Activated naive CD8-positive, alpha-beta T cell treated with anti-CD3 and anti-CD28 coated beads, Interleukin-2, amount 50 U/mL, for 16 hours (primary cell): ENCODE results near the gene KIAA0408.
A peak's percentile ranks its signal among the peaks of the same experiment; 100 is the strongest.
"Not testable (repeated sequence)": the region's sequence is repeated elsewhere in the genome, so short reads cannot be mapped to it uniquely, and the experiment has no call there.

Experiments used
- DNase-seq: peaks from one replicate; pipeline ENCODE4 v3.0.0-alpha.2; 2020; ENCODE audit warnings: low read depth, low spot score

The KIAA0408 gene

GRCh38 chr6:127463056-127463455 is 3.9 kb upstream of the KIAA0408 start:
- DNase-seq, result no peak

- no peak for DNase-seq
Observed at GRCh38 chr6:127462376-127462775, 3.2 kb upstream of the KIAA0408 start.

DNA sequence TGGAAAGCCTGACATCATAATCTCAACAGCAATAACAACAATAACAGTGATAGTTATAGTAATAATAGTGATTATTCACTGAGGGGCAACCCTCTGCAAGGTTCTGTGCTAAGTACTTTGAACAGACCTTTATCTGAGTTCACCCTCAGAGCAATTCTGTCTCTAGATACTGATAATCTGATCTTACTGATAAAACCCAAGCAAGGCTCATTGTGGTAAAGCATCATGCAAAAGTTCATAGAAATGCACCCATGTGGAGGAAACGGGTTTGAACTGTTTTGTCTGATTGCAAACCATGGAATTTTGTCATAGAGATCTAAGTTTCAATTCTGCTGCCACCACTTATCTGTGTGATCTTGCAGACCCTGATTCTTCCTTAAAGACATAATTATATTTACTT is 1.3 kb upstream of the KIAA0408 start:
- no peak for DNase-seq

- DNase-seq, result no peak
Observed at GRCh38 chr6:127458817-127459216, 372 bp downstream of the KIAA0408 start.

DNA sequence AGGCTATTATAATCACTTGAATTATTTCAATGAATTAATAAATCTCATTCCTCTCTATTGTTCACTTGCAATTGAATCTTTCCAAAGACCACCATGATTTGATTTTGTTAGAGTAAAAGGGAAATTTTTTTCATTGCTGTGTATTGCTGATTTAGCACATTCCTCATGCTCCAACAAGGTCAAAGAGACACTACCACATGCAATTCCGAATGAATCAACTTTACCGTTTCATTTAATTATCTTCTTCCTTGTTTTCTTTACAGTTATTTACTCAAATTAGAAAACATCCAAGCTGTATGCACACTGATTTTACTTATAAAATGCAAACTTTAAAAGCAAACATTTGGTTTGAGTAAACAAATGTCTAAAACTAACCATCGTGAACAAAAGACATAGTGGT is 967 bp downstream of the KIAA0408 start:
- no peak for DNase-seq

DNA sequence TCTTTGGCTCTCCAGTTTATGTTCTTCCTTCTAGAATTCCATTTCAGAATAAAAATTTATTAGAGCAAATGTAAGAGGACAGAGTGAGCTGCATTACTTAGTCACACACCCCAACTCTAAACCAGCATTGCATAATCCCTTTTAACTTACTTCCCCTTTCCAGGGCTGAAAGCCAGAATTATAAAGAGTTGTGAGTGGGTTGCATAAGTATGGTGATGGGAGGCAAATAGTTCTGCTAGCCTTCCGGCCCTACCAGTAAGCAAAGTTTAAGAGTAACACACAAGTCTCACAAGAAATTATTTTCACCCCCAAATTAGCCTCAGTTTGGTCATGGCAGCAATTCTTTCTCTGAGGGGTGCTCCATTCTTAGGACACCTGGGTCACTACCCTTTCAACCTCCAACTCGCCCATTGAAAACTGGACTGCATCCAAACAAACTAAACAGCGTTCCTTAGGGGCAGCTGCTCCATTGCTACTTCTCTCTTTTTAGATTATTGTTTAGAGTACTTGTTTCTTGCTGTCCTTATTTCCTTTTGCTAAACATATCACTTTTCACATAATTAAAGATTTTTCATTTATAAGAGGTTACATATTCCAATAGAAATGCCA is 1.6 kb downstream of the KIAA0408 start:
- no peak for DNase-seq

DNA sequence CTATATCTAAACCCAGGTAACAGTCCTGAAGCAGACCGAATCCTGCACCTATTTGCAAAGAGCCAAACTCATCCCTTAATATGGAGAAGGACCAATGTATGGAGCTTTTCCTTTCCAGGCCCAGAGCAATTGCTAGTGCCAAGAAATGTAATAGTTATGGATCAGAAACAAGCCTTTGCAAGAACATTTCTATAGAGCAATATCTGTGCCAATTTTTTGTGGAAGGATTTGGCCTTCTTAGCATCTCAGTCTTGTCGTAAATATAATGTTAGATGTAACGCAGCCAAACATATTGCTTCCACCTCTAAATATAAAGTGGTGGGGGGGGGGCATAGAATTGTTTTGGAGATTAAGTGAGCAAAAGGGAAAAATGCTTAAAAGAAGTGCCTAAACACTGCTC is 2.7 kb downstream of the KIAA0408 start:
- no peak for DNase-seq

DNA sequence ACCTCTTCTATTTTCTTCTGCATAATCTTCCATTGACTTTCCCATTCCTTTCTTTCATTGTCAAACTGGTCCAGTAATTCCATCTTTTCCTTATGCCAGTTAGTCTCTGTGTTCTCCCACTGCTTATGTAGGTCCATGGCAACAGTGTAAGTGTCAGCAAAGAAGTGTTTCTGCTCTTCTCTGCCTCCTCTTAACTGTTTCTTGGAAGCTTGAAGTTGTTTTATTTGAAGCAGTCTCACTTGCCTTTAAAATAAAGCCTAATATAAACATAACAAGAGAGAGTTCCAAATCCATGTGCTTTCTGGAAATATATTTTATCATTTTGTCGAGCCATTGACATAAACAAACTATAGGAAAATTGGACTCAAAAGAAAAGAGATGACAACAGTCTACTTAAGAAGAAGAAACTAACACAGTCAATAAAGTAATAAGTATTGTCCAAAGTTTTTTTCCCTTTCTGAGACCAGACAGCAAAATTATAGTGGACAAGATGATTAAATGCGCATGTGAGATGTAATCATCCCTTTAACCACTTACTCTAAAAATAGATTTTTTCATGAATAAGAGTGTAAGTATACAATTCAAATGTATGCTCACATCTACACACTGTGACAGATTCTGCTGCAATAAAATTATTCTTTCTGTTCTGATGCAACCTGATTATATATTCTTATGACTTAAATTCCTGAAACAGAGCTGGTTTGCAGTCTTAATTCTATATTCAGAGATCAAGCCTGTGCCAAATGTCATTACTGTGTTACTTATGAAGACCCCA is 5.2 kb downstream of the KIAA0408 start:
- no peak for DNase-seq

DNA sequence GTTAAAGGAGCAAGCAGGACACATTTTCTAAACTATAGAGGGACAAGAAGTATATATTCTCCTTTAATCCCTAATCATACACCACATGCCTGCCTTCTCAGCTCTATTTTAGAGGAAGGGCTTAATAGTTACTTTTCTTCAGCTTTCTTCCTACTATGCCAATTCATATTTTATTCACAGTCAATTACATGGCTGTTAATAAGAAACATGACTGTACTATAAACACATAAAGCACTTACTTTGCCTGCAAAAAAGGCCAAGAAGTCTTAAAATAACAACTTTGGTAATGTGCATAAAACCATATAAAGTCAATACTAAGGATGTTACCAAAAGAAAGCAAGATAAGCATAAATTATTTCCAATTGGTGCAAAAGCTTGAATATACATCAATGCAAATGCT is 6.4 kb downstream of the KIAA0408 start:
- no peak for DNase-seq

GRCh38 chr6:127451388-127451787 is 7.8 kb downstream of the KIAA0408 start:
- DNase-seq, result no peak

GRCh38 chr6:127447780-127448179 is 11.4 kb downstream of the KIAA0408 start:
- DNase-seq, result no peak

- DNase-seq, result no peak
Observed at GRCh38 chr6:127446356-127446755, 12.8 kb downstream of the KIAA0408 start.

GRCh38 chr6:127441881-127442280 is 17.3 kb downstream of the KIAA0408 start:
- DNase-seq, result no peak

- no peak for DNase-seq
Observed at GRCh38 chr6:127439718-127440117, 19.5 kb downstream of the KIAA0408 start.

- no peak for DNase-seq
Observed at GRCh38 chr6:127436578-127437110, 22.5 kb downstream of the KIAA0408 start.

GRCh38 chr6:127435626-127436220 is 23.5 kb downstream of the KIAA0408 start:
- DNase-seq, result no peak

DNA sequence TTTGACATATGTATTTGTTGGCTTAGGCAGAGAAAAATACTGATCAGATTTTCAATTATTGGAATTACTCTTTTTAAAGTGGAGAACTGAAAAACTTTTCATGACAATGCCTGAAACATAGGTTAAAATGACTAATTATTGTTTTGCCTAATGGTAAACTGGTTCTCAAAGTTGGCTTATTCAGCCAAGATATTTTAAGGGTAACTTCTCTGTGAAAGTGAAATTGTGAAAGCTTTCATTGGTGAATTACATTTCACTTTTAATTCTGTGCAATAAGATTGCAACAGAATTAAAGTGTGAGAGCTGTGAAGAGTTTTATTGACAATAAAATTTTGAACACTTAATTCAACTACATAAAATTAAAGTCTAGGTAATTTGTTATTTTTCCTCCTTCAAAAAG is 24.5 kb downstream of the KIAA0408 start:
- no peak for DNase-seq

DNA sequence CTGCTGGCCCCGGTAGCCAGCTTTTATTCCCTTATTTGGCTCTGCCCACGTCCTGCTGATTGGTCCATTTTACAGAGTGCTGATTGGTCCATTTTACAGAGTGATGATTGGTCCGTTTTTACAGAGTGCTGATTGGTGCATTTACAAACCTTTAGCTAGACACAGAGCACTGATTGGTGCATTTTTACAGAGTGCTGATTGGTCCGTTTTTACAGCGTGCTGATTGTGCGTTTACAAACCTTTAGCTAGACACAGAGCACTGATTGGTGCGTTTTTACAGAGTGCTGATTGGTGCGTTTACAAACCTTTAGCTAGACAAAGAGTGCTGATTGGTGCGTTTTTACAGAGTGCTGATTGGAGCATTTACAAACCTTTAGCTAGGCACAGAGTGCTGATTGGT is 30.6 kb downstream of the KIAA0408 start:
- not testable (repeated sequence) for DNase-seq

- DNase-seq, result no peak
Observed at GRCh38 chr6:127423921-127424320, 35.3 kb downstream of the KIAA0408 start.

DNA sequence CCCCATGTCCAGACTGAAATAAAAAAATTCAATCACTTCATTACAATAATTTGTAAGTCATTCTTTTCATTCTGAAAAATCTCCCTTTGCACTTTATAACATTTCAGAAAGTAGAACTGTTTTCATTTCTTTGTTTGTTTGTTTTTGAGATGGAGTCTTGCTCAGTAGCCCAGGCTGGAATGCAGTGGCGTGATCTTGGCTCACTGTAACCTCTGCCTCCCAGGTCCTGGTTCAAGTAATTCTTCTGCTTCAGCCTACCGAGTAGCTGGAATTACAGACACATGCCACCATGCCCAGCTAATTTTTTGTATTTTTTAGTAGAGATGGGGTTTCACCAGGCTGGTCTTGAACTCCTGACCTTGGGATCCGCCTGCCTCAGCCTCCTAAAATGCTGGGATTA is 38.0 kb downstream of the KIAA0408 start:
- DNase-seq, result not testable (repeated sequence)

DNA sequence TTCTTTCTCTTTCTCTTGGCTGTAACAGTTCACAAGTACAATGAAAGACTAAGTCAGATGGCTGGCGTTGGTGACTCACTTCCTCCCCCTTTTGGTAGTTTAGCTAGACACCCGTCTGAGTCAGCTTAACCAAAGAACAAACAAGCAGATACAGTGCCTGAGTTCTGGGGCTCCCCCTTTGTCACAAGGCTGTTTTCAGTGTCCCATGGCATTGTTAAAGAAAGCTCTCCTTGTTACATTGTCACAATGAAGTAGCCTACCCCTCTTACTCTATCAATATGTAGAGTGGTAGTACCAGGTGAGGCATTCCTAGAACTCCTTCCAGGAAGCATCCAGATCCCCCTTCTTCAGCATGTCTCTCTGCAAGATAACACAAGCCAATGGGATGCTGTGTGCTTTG is 38.6 kb downstream of the KIAA0408 start:
- DNase-seq, result peak; percentile 63

DNA sequence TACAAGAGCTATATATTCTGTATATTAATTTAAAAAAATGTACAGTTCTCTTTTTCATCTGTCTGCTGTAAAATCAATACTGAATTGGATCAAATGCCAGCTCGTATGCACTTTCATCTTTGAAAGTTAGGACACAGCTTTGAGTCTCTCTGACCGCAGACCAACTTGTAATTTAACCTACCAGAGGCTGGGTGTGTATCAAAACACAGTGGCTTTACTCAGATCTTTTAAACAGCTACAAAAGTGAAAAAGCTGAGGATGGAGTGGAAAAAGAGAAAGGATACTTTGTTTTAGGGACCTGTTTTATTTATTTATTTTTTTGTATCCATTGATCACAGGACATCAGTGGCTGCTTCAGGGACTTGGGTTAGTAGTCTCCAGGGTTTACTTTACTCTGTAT is 44.1 kb downstream of the KIAA0408 start:
- no peak for DNase-seq

- not testable (repeated sequence) for DNase-seq
Observed at GRCh38 chr6:127413123-127413522, 46.1 kb downstream of the KIAA0408 start.
